Neural progenitor cell (in vitro differentiated cells): ENCODE measurements around the gene GNG7.
"Not testable (repeated sequence)": the region's sequence is repeated elsewhere in the genome, so short reads cannot be mapped to it uniquely, and the experiment has no call there.

Source experiments
- CTCF ChIP-seq: fragments of 200-600 bp; sonication (generic); IDR thresholded peaks from 2 replicates; pipeline ENCODE4 v1.5.1; 2017; ENCODE audit warnings: antibody characterized with exemption, mild to moderate bottlenecking
- EZH2 ChIP-seq: fragments of 200-600 bp; sonication (generic); IDR thresholded peaks from 2 replicates; pipeline ENCODE4 v1.6.1; 2017; ENCODE audit warnings: antibody characterized with exemption, mild to moderate bottlenecking, moderate library complexity

- not testable (repeated sequence) for TF ChIP-seq CTCF, EZH2
These were observed 51.3 kb downstream of the GNG7 start for GRCh38 chr19:2651002-2651733.
